GM12892 (cell line): ENCODE measurements around the gene MTHFD1L.
"Not testable (repeated sequence)": the region's sequence is repeated elsewhere in the genome, so short reads cannot be mapped to it uniquely, and the experiment has no call there.

ENCODE experiments used
- DNase-seq: peaks from one replicate; pipeline ENCODE4 v3.0.0; 2011; ENCODE audit not compliant: insufficient read length
- FAIRE-seq: peaks from 2 replicates; lab custom pipeline; 2011; peaks lifted over from hg19 to GRCh38; lab: Jason Lieb, UNC
- POLR2A ChIP-seq: IDR thresholded peaks from 2 replicates; pipeline ENCODE4 v1.6.1; 2011; ENCODE audit warnings: low read depth, low read length, control low read depth
- POLR2AphosphoS5 ChIP-seq: IDR thresholded peaks from 2 replicates; pipeline ENCODE4 v1.6.1; 2011; ENCODE audit warnings: low read depth, low read length, control low read depth
- TAF1 ChIP-seq: IDR thresholded peaks from 2 replicates; pipeline ENCODE4 v1.6.1; 2011; ENCODE audit warnings: low read depth, mild to moderate bottlenecking, control low read depth, low read length, borderline replicate concordance

MTHFD1L gene

DNA sequence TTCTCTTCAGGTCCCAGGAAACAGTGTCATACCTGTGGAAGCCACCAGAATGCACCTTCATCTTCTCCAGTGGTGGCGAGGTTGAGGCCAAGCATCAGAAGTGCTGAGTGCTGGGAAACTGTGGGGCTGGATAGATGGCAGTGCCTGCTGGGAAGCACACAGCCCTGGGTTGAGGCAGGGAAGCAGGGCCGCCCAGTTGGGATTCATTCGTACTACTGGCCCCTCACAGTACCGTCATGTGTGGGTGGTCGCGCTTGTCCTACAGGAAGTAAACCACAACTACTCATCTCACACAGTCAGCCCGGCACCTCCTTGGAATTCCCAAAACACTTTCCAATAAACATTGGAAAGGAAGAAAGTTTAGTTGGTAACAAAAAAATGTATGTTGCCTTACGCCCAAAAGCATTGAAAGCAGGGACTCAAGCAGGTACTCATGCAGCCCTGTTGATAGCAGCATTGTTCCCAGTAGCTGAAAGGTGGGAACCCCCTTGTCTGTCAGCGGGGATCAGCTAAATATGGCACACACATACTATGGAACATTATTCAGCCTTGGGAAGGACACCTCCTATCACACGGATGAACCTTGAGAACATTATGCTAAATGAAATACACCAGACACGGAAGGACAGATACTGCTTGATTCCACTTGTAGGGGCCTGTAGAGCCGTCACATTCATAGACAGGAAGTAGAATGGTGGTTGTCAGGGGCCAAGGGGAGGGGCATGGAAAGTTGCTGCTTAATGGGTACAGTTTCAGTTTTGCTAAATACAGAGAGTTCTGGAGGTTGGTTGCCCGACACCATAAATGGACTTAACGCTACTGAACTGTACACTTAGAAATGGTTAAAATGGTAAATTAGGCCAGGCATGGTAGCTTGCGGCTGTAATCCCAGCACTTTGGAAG, 162.7 kb downstream of the MTHFD1L start:
- TF ChIP-seq POLR2A (no peak), POLR2AphosphoS5 (no peak), TAF1 (no peak)
- DNase-seq, result no peak
- FAIRE-seq, result no peak

DNA sequence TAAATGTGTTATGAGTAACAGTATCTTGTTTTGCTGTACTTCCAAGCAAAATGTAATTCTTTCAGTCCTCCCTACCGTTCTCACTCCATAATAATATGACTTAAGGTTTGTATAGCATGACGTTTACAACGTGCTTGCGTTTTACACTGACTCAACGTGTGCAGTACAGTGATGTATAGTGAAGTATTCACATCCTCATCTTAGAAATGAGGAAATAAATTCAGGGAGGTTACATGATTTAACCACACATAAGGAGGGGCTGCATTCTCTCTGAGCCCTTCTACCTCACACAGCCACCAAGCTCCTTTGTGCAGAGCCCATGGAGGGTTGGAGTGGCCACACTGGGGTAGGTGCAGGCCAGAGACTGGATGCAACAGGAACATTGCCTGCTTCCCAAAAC, 164.5 kb downstream of the MTHFD1L start:
- FAIRE-seq (no peak), DNase-seq (no peak)
- TF ChIP-seq TAF1 (no peak), POLR2A (no peak), POLR2AphosphoS5 (no peak)

- no peak for TF ChIP-seq POLR2A
- TF ChIP-seq POLR2AphosphoS5, result no peak
- TF ChIP-seq TAF1, result no peak
- FAIRE-seq (no peak), DNase-seq (no peak)
Observed at GRCh38 chr6:151032034-151032433, 166.5 kb downstream of the MTHFD1L start.

DNA sequence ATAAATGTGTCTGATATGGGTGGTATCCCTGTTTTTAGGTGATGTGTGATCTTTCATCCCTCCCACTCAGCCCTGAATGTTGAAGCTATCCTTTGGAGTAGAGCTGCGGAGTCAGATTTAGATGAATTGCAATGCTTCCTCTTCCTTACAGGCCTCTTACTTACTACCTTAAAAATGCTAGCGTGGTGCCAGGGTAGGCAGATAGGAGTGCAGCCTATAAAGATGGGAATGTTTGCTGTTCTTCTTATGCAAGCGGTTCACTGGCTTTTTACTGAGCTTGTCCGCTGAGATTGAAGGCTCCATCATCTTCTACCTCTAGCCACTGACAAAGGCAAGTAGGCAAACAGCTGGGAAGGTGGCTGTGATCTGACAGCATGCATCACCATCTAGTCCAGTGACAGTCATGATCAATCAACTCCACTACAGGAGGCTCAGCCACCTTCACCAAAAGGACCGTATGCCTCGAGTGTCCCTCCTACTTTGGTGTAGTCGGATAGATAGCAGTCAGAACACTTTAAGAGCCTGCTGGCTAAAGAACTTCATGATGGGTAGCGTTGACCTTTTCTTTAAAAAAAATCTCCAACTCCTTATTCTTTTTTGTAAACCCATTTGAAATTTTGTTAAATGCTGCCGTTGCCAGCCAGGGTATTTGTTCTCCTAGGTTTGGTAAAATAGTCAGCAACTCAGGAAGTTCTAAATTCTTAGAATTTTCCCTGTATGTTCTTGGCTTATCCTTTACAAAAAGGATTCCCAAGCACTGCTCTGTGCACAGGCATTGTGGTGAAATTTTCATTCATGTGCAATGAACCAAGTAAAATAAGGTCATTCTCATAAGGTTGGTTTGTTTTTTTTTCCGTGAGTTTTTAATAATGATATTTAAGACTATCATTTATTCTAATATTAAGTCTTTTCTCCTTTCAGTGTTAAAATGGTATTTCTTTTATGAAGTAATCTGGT, 169.6 kb downstream of the MTHFD1L start:
- FAIRE-seq, result no peak
- DNase-seq, result no peak
- TF ChIP-seq POLR2AphosphoS5 (no peak), TAF1 (no peak), POLR2A (no peak)

DNA sequence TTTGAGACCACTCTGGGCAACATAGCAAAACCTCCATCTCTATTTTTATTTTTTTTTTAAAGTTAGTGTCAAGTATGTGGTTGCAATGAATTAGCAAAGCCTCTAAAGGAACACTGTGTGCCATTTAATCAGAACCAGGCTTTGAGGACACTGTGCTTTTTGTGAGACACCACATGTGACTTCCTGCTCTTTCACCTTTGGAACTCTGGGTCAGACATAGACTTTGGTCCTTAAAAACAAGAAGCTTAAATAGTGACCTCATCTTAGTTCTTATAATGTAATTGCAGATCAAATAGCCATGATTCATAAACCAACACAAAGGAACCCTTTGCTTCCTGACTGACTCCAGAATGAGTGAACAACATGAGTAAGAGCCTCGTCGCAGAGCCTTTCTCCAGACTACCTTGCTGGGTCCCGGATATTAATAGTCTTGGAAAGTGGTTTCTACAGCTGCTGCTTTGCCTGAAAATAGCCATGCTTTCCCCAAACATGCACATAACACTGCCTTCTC, 170.8 kb downstream of the MTHFD1L start:
- not testable (repeated sequence) for DNase-seq, FAIRE-seq

DNA sequence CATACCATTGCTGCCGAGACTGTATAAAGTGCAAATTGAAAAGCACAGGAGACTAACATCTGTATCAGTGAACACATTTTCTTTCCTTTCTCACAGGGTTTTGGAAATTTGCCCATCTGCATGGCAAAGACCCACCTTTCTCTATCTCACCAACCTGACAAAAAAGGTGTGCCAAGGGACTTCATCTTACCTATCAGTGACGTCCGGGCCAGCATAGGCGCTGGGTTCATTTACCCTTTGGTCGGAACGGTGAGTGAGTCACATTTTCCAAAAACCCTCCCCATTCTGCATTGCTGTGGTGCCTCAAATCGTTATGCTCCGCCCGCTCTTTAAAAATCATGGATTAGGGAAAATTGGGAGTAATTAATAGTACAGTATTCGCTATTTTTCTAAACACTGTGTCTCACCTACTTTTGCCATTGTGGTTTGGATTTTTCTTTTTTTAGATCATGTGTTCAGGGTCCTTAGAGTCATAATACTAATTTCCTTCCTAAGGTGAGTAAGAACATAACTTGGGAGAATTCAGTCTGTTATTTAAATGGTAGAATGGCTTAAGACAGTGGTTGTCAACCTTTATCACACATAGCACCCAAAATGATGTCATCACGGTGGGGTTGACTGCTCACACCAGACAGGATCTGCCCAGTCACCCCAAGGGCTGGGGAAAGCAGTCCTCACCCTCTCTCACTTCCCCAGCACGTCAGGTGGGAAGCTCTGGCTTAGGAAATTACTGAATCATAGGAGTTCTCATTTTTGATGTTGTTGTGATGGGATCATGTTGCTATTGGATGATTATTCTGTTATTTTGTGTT, 171.6 kb downstream of the MTHFD1L start:
- TF ChIP-seq POLR2AphosphoS5 (no peak), TAF1 (no peak), POLR2A (no peak)
- FAIRE-seq (no peak), DNase-seq (no peak)

- no peak for TF ChIP-seq POLR2AphosphoS5
- TF ChIP-seq POLR2A, result no peak
- no peak for TF ChIP-seq TAF1
- no peak for FAIRE-seq
- DNase-seq, result no peak
Observed at GRCh38 chr6:151038616-151039015, 173.1 kb downstream of the MTHFD1L start.

DNA sequence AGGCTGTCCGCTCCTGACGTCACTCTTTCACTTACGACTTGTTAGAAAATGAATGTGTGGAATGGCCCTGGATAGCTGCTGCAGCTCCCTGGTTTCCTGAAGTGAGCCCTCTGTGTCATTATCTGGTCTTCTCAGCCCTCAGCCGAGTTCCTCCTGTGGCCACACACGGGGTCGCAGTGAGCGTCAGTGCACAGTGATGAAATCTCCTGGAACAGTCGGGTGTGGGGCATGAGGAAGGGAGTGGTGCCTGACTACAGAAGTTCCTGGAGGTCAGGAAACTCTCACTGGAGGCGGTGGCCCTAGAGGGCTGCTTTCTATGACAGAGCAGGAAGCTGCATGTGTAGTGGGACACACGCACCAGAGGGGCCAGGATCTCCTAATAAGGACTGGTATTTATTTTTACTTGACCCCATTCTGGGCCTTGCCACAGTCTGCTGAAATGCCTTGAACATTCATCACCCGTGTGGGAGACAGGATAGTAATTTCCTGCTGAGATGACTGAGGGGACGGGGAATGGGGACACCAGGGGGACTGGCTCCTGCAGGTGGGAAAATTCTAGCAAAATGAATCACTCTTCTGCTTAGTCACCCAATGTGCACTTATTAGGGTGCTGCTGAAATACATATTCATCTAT, 175.5 kb downstream of the MTHFD1L start:
- not testable (repeated sequence) for FAIRE-seq, DNase-seq

DNA sequence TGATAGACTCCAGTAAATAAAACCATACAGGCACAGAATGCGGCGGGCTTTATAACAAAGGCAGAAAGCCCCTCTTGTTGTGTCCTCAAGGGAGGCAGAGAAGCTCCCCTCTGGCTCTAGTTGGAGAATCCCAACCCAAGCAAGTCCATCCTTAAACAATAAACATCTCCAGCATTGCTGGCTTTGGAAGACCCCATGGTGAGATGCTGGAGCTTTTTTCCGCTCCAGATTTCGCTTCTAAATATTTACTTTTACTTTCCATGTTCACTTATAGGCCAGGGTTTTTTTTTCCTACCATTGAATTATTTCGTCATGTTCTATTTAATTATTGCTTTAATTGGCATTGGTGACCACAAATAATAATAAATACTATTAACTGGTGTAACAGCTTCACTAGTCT, 176.2 kb downstream of the MTHFD1L start:
- FAIRE-seq, result no peak
- TF ChIP-seq POLR2A (no peak), POLR2AphosphoS5 (no peak), TAF1 (no peak)
- no peak for DNase-seq

DNA sequence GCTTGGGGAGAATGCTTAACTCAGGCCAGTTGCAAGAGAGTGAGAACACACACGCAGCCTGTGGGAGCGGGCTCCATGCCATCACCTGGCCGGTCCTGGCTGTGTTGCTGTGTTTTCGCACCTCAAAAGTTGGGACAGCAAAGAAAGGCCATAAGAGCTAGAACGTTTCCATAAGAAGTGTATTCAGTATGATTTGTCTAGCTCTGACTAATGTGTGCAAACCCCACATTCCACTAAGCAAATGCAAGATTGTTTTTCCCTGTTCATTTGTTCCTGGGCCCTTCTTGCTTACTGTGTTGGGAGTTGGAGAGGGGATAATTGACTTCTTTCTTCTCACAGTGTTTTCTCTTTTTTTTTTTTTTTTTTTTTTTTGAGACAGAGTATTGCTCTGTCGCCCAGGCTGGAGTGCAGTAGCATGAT, 177.4 kb downstream of the MTHFD1L start:
- not testable (repeated sequence) for FAIRE-seq, DNase-seq

- no peak for TF ChIP-seq TAF1
- no peak for TF ChIP-seq POLR2A
- TF ChIP-seq POLR2AphosphoS5, result no peak
- FAIRE-seq (no peak), DNase-seq (no peak)
Observed at GRCh38 chr6:151043944-151044343, 178.4 kb downstream of the MTHFD1L start.
